D721Med (cell line): ENCODE data around the gene C16orf82.
"Not testable (repeated sequence)": the region's sequence is repeated elsewhere in the genome, so short reads cannot be mapped to it uniquely, and the experiment has no call there.

ENCODE experiments used
- DNase-seq: peaks from one replicate; pipeline ENCODE4 v3.0.0; 2011; ENCODE audit warnings: low spot score; ENCODE audit not compliant: insufficient read length
- FAIRE-seq: peaks from 2 replicates; lab custom pipeline; 2011; peaks lifted over from hg19 to GRCh38; lab: Jason Lieb, UNC
- TF ChIP-seq, protein P1 (sequence below): IDR thresholded peaks from 2 replicates; pipeline ENCODE4 v1.5.1; 2012; ENCODE audit warnings: mild to moderate bottlenecking, control low read depth; ENCODE audit not compliant: insufficient read depth; ENCODE audit errors: missing control alignments

The C16orf82 gene

DNA sequence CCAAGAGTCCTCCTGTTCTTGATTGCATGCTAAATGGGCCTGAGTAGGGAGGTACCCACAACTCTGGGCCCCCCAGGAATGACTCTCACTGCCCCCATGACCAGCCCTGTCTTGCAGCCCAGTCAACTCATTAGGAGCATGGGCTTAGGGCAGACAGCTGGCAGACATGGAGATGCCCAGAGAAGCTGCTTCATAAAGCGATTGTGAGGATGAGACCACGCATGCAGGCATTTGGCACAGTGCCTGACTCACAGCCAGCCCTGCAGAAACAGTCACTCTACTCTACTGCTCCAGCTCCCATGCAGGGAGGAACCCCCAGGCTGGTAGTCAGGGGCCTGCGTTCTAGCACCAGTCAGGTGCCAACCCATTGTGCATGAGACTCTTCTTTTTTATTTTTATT is 8.4 kb upstream of the C16orf82 start:
- no peak for FAIRE-seq
- TF ChIP-seq, protein P1, sequence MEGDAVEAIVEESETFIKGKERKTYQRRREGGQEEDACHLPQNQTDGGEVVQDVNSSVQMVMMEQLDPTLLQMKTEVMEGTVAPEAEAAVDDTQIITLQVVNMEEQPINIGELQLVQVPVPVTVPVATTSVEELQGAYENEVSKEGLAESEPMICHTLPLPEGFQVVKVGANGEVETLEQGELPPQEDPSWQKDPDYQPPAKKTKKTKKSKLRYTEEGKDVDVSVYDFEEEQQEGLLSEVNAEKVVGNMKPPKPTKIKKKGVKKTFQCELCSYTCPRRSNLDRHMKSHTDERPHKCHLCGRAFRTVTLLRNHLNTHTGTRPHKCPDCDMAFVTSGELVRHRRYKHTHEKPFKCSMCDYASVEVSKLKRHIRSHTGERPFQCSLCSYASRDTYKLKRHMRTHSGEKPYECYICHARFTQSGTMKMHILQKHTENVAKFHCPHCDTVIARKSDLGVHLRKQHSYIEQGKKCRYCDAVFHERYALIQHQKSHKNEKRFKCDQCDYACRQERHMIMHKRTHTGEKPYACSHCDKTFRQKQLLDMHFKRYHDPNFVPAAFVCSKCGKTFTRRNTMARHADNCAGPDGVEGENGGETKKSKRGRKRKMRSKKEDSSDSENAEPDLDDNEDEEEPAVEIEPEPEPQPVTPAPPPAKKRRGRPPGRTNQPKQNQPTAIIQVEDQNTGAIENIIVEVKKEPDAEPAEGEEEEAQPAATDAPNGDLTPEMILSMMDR = no peak
- no peak for DNase-seq

DNA sequence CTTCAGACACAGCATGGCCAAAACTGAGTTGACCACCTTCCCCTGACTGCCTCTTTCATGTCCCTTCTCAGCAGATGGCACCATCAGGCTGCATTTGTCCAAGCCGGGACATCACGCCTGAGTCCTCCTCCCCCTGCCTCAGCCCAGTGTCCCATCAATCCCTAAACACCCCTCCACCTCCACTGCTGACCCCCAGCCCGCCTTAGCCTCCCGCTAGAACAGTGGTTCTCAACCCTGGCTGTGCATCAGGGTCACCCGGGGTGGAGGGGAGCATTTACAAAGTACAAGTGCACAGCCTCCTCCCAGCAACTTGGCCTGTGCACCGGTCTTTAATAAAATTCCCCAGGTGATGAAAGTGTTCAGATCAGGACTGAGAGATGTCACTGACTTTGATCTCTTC is 4.0 kb downstream of the C16orf82 start:
- DNase-seq (no peak), FAIRE-seq (no peak)
- TF ChIP-seq, protein P1 = no peak

DNA sequence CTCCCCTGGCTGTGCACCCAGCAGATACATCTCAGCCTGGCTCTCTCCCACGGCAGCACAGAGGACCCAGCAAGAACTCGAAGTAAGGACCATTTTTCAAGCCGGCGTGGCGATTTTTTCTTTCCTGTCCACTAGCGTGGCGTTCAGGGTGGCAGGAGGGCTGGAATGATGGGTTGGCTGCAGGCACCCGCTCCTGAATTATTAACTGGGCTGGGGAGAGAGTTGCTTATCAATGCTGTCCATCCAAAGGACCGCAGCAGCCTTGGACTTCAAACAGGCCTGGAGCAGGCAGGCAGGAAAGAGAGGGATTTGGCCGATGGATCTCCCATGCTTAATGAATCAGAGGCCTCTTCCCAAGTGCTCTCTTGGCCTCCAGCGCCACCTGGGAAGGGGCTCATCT is 7.0 kb downstream of the C16orf82 start:
- TF ChIP-seq, protein P1 = no peak
- FAIRE-seq (no peak), DNase-seq (no peak)

DNA sequence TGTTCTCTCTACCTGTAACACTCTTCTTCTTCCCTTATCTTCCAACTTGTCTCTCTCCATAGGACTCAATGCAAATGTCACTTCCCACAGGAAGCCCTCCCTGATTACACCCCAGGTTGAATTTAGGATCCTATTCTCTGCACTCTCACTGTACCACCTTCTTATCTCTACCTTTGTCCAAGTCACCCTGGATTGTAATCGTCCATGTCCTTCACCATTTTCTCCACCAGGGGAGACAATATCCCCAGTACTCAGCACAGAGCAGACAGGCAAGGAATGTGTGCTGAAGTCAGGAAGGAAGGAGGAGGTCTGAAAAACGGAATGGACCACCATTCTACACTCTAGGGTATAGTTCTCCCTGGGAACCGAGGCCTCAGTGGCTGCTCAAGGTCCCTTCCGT is 14.2 kb downstream of the C16orf82 start:
- TF ChIP-seq, protein P1 = peak; percentile 25
- no peak for FAIRE-seq
- no peak for DNase-seq

DNA sequence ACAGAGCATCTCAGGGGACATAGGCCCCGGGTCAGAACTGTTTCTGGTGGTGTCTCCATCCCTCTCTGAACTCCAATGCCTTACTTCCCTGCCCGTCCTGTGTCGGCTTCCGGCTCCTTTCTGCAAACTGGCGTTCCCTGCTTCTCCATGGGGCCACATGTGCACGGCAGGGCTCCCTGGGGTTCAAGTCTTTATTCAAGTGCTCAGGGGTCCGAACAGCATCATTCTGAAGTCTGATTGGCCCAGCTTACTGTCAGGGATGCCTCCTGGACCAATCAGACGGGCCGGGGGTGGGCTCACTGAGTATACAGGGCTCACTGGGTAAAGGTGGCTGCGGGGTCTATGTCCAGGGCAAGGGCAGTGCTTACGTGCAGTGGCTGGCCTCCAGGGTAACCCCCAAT is 17.1 kb downstream of the C16orf82 start:
- DNase-seq (no peak), FAIRE-seq (no peak)
- TF ChIP-seq, protein P1 = no peak

DNA sequence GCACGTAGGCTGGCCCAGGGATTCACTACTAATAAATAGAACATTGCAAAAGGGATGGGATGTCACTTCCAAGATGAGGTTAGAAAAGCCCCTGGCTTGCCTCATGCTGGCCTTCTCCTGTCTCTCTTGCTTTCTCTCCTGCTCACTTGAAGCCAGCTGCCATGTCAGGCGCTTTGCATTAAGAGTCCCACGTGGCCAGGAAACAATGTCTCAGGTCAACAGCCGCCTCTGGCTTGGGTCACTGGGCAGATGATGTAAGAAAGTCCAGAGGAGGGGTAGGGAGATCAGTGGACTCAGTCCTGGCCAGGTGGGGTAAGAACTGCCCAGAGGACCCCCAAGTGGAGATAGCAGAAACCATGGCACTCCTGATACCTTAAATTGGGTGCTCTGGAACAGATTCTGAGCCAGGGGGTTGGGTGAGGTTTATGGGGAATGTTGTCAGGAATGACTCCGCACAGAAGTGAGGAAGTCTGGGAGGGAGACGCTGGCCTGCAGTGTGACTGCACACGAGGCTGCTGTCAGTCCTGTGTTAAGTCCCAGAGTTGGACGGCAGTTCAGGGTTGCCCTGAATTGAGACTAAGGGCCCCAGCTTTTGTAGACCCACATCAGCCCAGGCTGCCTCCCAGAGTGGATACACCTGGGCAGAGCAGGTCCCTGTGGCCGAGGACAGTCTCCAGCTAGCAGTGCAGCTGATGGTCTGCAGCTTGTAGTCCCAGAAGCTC is 17.7 kb downstream of the C16orf82 start:
- DNase-seq = no peak
- TF ChIP-seq, protein P1 = no peak
- FAIRE-seq = no peak

DNA sequence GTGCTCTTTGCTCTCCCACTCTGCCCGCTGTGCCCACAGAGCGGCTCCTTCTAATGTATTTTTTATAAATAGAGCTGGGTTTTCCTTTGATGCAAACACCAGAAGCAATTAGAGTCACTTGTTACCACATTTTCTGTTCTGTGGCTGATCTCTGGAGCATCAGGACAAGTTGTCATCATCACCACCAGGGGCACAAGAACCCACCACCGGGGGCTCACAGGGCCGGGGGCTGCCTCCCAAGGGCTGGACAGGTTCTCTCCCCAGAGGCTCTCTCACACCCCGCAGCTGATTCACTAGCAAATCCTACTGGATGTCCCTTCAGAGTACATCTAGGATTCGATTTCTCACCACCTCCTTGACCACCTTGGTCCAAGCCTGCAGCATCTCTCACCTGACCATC is 18.5 kb downstream of the C16orf82 start:
- DNase-seq (no peak), FAIRE-seq (no peak)
- TF ChIP-seq, protein P1 = no peak

DNA sequence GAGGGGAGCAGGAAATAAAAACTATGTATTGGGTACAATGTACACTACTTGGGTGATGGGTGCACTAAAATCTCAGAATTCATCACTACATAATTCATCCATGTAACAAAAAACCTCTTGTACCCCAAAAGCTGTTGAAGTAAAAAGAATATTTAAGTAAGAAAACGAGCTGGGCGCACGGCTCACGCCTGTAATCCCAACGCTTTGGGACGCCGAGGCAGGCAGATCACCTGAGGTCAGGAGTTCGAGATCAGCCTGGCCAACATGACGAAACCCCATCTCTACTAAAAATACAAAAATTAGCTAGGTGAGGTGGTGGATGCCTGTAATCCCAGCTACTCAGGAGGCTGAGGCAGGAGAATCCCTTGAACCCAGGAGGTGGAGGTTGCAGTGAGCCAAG is 19.3 kb downstream of the C16orf82 start:
- FAIRE-seq, DNase-seq: not testable (repeated sequence)
